IPS-18a (cell line): ENCODE measurements around the gene SORCS2.

Experiments
- H3K27ac ChIP-seq: one replicate; pipeline ENCODE4 v1.5.1; 2013; ENCODE audit warnings: low read length
- H3K27me3 ChIP-seq: one replicate; pipeline ENCODE4 v1.6.1; 2013; ENCODE audit warnings: mild to moderate bottlenecking, low read length; ENCODE audit not compliant: control insufficient read depth, insufficient read depth
- H3K36me3 ChIP-seq: one replicate; pipeline ENCODE4 v1.6.1; 2013; ENCODE audit warnings: low read depth, low read length; ENCODE audit not compliant: control insufficient read depth
- H3K4me1 ChIP-seq: one replicate; pipeline ENCODE4 v1.6.1; 2013; ENCODE audit warnings: low read depth, low read length; ENCODE audit not compliant: control insufficient read depth
- H3K4me3 ChIP-seq: one replicate; pipeline ENCODE4 v1.5.1; 2013; ENCODE audit warnings: low read length
- H3K9ac ChIP-seq: one replicate; pipeline ENCODE4 v1.6.1; 2013; ENCODE audit warnings: mild to moderate bottlenecking, low read length, moderate library complexity
- H3K9me3 ChIP-seq: one replicate; pipeline ENCODE4 v1.6.1; 2013; ENCODE audit warnings: low read depth, low read length; ENCODE audit not compliant: control insufficient read depth

The SORCS2 gene

DNA sequence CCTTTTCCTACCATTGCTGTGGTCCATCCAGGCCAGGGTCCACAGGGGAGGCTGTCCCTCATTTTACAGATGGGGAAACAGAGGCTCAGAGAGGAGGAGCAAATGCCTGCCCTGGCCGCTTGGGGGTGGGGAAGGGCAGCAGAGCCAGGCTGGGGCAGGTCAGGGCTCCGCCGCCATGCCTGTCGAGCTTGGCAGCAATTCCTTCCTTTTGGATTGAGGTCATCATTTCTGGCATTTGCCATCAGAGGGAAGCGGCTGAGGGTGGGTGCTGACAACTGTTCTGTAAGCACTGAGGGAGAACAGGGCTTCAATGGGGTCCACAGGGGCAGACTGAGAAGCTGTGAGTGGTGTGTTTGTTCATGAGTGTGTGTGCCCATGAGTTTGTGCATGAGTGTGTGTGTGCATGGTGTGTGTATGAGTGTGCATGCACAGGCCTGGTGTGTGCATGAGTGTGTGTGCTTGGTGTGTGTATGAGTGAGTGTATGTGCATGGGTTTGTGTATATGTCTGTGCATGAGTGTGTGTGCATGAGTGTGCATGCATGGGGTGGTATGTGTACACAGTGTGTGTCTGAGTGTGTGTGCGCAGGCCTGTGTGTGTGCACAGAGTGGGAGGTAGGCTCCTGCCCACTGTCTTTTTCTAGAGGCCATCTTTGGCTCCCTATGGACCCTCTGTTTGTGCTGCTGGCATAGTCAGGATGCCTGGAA, 115.2 kb downstream of the SORCS2 start:
- H3K27ac ChIP-seq: no peak overlapping the region
- no peaks in the 10 kb centered on the region for H3K4me1 ChIP-seq
- H3K9ac ChIP-seq: no peak overlapping the region
- H3K27me3 ChIP-seq: no peaks in the 10 kb centered on the region
- H3K9me3 ChIP-seq: no peaks in the 10 kb centered on the region
- H3K36me3 ChIP-seq: no peaks in the 10 kb centered on the region
- no peak overlapping the region for H3K4me3 ChIP-seq

DNA sequence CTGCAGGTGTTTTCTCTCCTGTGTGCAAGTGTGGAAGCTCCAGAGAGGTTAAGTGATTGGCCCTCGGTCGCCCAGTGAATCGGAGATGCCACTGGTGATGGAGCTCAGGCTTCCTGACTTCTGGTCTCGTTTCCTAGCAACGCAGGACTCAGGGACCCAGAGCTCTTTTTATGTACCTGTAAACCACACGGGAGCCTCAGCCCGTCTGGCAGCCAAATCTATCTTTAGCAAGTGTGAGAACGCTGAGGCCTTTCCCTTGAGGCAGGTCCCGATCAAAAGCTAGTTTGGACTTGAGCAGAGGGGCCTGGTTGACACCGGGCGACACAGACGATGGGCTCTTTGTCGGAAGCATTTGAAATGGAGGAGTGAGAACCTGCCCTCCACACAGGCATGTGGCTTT, 116.8 kb downstream of the SORCS2 start:
- H3K36me3 ChIP-seq: no peaks in the 10 kb centered on the region
- H3K9ac ChIP-seq: no peak overlapping the region
- H3K4me3 ChIP-seq: no peak overlapping the region
- no peaks in the 10 kb centered on the region for H3K9me3 ChIP-seq
- no peaks in the 10 kb centered on the region for H3K27me3 ChIP-seq
- no peaks in the 10 kb centered on the region for H3K4me1 ChIP-seq
- no peak overlapping the region for H3K27ac ChIP-seq

DNA sequence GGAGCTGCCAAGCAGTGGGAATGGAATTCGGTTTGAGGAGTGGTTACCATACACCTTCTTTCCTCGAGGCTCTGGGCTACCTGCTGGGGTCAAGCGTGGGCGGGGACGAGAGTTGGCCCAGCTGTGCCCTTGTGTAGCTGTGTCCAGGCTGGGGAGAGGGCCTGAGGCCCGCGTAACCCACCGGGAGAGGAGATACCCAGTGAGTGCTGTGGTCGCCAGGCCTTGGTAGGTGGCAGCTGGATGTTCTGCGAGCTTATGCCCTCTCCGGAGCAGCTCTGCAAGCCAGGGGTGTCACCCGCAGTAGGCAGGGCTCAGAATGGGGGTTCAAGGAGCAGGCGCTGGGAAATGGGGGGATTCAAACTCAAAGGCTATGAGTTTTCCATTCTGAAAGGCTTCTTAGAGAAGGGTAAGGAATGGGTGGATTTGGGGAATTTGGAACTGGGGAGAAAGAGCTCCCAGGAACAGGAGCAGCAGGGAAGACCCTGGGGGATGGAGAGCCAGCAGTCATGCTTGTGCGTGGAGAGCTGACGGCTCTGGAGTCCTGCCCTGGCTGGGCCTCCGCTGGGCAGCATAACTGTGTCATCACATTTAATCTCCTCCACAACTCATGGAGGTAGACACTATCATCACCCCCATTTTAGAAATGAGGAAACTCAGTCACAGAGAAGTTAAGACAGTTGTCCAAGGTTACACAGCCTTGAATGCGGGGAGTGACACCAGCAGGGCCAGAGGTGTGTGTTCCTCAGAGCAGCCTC, 117.5 kb downstream of the SORCS2 start:
- H3K4me3 ChIP-seq: no peak overlapping the region
- H3K4me1 ChIP-seq: no peaks in the 10 kb centered on the region
- no peak overlapping the region for H3K9ac ChIP-seq
- no peaks in the 10 kb centered on the region for H3K9me3 ChIP-seq
- no peak overlapping the region for H3K27ac ChIP-seq
- no peaks in the 10 kb centered on the region for H3K27me3 ChIP-seq
- H3K36me3 ChIP-seq: no peaks in the 10 kb centered on the region

DNA sequence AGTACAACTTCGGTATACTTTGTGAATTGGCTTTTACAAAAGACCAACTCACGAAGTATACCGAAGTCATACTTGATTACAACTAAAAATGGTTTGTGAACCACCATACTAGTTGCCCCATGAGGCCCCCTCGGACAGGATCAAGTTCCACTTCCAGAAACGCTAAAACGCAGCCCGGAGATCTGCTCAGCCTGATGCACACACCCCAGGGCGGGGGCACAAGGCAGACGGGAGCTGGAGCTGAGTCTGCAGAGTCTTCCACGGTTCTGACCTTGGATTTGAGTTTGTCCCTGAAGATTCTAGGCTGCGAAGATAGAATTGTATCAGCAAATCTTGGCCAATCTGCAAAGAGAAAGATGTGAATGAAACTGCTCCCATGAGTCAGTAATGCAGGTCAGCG, 118.1 kb downstream of the SORCS2 start:
- Histone ChIP-seq H3K27me3 (no peaks in the 10 kb centered on the region), H3K4me1 (no peaks in the 10 kb centered on the region)

DNA sequence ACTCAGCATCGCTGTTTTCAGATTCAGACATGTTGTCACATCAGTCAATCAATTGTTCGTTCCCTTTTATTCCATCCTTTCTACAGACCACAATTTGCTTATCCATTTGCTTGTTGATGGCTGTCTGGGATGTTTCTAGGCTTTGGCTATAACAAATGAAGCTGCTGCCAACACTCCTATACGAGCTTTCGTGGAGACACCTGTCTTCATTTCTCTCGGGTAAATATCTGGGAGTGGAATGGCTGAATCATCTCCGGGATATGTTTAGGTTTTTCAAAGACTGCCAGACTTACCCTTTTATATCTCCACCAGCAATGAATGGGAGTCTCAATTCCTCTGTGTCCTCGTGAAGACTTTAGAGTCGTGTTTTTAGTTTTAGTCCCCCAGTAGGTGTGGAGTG, 118.9 kb downstream of the SORCS2 start:
- no peaks in the 10 kb centered on the region for H3K27me3 ChIP-seq
- no peaks in the 10 kb centered on the region for H3K4me1 ChIP-seq
- no peak overlapping the region for H3K9ac ChIP-seq
- no peaks in the 10 kb centered on the region for H3K9me3 ChIP-seq
- H3K4me3 ChIP-seq: no peak overlapping the region
- H3K36me3 ChIP-seq: no peaks in the 10 kb centered on the region
- H3K27ac ChIP-seq: no peak overlapping the region

More for the DNA sequence above, 118.1 kb downstream of the SORCS2 start:
- H3K36me3 ChIP-seq: no peaks in the 10 kb centered on the region
- no peak overlapping the region for H3K9ac ChIP-seq
- H3K9me3 ChIP-seq: no peaks in the 10 kb centered on the region
- no peak overlapping the region for H3K4me3 ChIP-seq
- no peak overlapping the region for H3K27ac ChIP-seq

DNA sequence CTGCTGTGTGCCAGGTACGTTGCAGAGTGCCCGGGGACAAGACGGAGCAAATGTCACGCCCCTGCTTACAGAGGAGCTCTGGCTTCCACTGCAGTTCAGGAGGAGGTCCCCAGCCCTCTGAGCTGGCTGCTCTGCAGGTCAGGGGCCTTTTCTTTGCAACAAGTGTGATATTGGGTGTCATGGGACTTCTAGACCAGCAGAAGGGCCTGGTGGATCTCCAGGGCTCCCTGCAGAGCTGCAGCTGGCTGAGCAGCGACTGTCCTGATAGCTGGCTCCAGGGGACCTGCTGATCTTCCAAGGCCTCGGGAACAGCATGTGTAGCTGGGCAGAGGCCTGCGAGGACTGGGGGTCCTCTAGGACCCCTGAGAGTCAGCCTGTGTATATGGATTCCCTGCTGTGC, 120.4 kb downstream of the SORCS2 start:
- H3K4me1 ChIP-seq: no peaks in the 10 kb centered on the region
- H3K36me3 ChIP-seq: no peaks in the 10 kb centered on the region
- H3K27ac ChIP-seq: no peak overlapping the region
- no peaks in the 10 kb centered on the region for H3K27me3 ChIP-seq
- H3K4me3 ChIP-seq: no peak overlapping the region
- no peak overlapping the region for H3K9ac ChIP-seq
- no peaks in the 10 kb centered on the region for H3K9me3 ChIP-seq

DNA sequence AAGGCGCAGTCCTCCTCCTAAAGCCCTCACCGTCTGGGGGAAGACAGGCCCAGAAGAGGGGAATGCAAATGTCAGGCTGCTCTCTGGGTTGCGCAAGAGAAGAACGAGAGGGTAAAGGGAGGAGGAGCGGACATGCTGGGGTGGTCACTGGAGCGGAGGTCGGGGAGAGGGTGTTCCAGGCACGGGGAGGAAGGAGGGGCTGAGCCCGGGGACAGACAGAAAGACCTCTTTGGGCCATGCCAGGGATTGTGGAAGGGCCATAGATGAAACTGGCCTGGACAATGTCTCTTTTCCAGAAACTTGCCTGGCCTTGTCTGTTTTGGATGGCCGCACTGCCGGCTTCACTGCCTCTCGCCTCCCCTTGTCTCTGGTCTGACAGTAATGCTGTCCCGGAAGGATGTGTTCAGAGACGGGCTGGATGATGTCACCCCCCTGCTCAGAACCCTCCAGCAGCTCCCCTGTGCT, 121.0 kb downstream of the SORCS2 start:
- no peak overlapping the region for H3K4me3 ChIP-seq
- no peaks in the 10 kb centered on the region for H3K27me3 ChIP-seq
- H3K9me3 ChIP-seq: no peaks in the 10 kb centered on the region
- H3K27ac ChIP-seq: no peak overlapping the region
- no peaks in the 10 kb centered on the region for H3K4me1 ChIP-seq
- H3K9ac ChIP-seq: no peak overlapping the region
- no peaks in the 10 kb centered on the region for H3K36me3 ChIP-seq

DNA sequence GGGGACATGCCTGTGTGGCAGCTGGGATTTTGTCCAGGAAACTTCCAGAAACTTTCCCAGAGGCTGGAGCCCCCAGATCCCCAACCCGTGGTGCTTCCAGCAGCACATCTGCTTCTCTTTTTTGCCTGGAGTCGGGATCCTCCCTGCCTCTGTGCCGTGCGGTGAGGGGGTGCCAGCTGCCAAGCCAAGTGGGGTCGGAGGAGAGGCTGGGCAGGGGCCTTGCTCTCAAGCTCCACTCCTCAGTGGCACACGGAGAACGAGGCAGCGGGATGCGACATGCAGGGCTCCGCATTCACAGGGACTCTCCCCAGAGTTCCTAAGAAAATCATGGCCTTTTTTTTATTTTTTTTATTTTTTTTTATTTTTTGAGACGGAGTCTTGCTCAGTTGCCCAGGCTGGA, 121.7 kb downstream of the SORCS2 start:
- Histone ChIP-seq H3K27me3 (no peaks in the 10 kb centered on the region), H3K4me1 (no peaks in the 10 kb centered on the region), H3K9ac (no peak overlapping the region), H3K4me3 (no peak overlapping the region), H3K9me3 (no peaks in the 10 kb centered on the region), H3K27ac (no peak overlapping the region), H3K36me3 (no peaks in the 10 kb centered on the region)

DNA sequence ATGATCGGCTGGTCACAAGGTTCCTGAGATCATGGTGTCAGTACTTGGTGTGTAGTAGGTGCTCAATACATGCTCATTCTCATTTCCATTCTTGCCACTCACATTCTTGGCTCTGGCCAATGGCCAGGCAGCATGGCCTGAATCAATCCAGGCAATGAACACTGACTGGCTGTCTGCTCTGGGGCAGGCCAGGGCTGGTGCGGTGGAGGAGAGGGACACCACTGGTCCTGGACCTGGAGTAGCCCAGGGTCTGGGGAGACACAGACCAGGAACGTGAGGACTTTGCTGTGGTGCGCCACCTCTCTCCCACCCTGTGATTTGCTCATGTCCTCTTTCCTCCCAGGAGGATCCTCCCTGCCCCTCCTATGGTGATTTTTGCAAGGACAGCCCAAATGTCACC, 122.9 kb downstream of the SORCS2 start:
- H3K9me3 ChIP-seq: no peaks in the 10 kb centered on the region
- H3K4me3 ChIP-seq: no peak overlapping the region
- no peak overlapping the region for H3K9ac ChIP-seq
- H3K27ac ChIP-seq: no peak overlapping the region
- H3K36me3 ChIP-seq: no peaks in the 10 kb centered on the region
- no peaks in the 10 kb centered on the region for H3K4me1 ChIP-seq
- no peaks in the 10 kb centered on the region for H3K27me3 ChIP-seq

DNA sequence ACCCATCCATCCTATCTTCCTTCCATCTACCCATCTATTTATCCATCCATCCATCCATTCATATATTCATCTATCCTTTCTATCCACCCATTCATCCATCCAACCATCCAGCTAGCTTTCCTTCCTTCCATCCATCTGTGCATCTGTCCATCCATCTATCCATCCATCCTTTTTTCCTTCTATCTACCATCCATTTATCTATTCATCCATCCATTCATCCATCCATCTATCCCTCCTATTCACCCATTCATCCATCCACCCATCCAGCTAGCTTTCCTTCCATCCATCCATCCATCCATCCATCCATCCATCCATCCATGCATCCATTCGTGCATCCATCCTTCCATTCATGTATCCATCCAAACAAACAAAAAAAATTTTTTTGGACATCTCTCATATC, 123.6 kb downstream of the SORCS2 start:
- Histone ChIP-seq H3K4me3 (no peak overlapping the region), H3K36me3 (no peaks in the 10 kb centered on the region), H3K27me3 (no peaks in the 10 kb centered on the region), H3K27ac (no peak overlapping the region), H3K4me1 (no peaks in the 10 kb centered on the region), H3K9me3 (no peaks in the 10 kb centered on the region), H3K9ac (no peak overlapping the region)

DNA sequence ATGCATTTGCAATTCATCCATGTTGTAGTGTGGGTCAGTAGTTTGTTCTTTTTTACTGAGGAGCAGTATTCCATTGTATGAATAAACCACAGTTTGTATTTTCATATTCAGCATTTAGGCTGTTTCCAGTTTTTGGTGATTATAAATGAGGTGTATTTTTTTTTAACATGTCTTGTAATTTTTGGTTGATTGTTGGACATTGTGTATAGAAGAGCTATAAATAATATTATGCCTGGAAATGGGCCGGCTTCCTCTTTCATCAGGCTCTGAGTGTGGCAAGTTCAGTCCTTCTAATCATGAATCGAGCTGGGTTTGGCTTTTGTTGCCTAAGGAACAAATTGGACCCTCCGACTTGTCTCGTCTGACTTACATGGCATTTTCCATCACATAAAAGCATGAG, 126.7 kb downstream of the SORCS2 start:
- H3K27me3 ChIP-seq: no peaks in the 10 kb centered on the region
- H3K9me3 ChIP-seq: no peaks in the 10 kb centered on the region
- H3K27ac ChIP-seq: no peak overlapping the region
- H3K36me3 ChIP-seq: no peaks in the 10 kb centered on the region
- no peak overlapping the region for H3K4me3 ChIP-seq
- H3K4me1 ChIP-seq: peaks cover 8% of the 10 kb centered on the region
- H3K9ac ChIP-seq: no peak overlapping the region
